Fibroblast of the aortic adventitia (primary cell): ENCODE data around the gene PRR15. TPM values are rescaled to one million over a fixed set of nuclear protein-coding genes. Genes with fewer than 3 reads are reported as not detected.

ENCODE experiments used
- DNase-seq: peaks from one replicate; pipeline ENCODE4 v3.0.0-alpha.2; 2010; ENCODE audit warnings: low read depth
- H3K4me3 ChIP-seq: 2 replicates; pipeline ENCODE4 v1.5.1; 2011; ENCODE audit warnings: low read depth, mild to moderate bottlenecking, control low read depth, low read length, moderate library complexity
- total RNA-seq: library from RNA; depleted of rRNA; stranded (reverse); fragments of >200 nt; gene quantifications from 2 replicates; pipeline ENCODE4 v1.2.3, GENCODE V29; 2012; ENCODE audit warnings: low replicate concordance
- TF ChIP-seq, protein P1 (sequence below): IDR thresholded peaks from 2 replicates; pipeline ENCODE4 v1.5.1; 2011; ENCODE audit warnings: mild to moderate bottlenecking, low read length, control low read depth, inconsistent platforms; ENCODE audit not compliant: insufficient read depth

Gene PRR15
- total RNA-seq, 1 donor, result 2.4 TPM

DNA sequence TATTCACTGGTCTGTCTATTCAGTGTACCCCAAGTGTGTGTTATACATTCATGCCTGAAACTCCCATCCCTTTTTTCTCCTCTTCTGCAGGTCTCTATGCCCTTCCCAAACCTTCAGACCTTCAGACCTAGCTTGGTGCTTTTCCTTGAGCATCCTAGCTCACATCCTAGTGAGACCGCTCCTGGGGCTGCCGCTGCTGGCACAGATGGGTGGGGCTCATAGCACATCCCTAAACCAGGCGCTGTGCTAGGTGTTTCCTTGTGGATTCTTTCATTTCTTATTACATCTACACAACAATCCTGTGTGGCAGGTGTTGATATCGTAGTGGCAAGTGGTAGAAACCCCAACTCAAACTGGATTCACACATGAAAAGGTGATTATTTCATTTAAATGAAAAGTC lies 43.2 kb downstream of the PRR15 start:
- no peak overlapping the region for H3K4me3 ChIP-seq
- DNase-seq, result no peak
- TF ChIP-seq, protein P1, sequence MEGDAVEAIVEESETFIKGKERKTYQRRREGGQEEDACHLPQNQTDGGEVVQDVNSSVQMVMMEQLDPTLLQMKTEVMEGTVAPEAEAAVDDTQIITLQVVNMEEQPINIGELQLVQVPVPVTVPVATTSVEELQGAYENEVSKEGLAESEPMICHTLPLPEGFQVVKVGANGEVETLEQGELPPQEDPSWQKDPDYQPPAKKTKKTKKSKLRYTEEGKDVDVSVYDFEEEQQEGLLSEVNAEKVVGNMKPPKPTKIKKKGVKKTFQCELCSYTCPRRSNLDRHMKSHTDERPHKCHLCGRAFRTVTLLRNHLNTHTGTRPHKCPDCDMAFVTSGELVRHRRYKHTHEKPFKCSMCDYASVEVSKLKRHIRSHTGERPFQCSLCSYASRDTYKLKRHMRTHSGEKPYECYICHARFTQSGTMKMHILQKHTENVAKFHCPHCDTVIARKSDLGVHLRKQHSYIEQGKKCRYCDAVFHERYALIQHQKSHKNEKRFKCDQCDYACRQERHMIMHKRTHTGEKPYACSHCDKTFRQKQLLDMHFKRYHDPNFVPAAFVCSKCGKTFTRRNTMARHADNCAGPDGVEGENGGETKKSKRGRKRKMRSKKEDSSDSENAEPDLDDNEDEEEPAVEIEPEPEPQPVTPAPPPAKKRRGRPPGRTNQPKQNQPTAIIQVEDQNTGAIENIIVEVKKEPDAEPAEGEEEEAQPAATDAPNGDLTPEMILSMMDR, result no peak

DNA sequence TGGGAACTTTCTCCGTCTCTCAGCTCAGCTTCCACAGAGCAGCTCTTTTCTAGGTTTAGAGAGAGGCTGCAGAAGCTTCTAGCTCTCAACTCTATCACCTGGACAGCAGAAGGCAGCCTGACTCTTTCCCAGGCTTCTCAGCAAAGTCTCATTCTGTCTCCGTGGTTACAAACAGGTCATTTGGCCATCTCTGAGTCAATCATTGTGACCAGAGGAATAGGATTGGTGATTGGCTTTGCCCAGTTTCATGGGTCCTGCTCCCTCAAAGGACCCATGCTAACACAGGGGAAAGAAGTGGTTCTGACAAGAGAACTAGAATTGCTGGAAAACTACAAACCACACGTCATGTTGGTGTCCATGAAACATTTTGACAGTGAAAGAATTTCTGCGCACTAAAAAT lies 43.6 kb downstream of the PRR15 start:
- TF ChIP-seq, protein P1, result no peak
- no peak overlapping the region for H3K4me3 ChIP-seq
- DNase-seq, result no peak

DNA sequence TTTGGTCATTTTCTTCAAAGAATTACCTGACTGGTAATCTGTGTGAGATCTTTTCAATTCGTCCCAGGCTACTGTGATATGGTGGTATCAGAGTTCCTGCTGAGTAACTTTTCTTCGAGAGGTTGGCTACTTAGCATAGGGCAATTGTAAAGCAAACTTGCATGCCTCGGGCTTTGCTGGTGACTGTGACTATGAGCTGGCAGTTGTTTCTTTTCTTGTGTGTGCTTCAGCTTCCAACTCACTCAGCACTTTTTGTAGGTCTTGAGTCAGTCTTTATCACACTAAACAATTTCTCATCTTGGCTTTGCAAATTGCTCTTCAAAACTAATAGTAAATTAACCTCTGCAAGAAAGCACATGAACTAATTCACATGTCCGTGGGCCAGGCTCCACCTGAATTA lies 44.3 kb downstream of the PRR15 start:
- DNase-seq, result peak; percentile 74
- TF ChIP-seq, protein P1, result no peak

DNA sequence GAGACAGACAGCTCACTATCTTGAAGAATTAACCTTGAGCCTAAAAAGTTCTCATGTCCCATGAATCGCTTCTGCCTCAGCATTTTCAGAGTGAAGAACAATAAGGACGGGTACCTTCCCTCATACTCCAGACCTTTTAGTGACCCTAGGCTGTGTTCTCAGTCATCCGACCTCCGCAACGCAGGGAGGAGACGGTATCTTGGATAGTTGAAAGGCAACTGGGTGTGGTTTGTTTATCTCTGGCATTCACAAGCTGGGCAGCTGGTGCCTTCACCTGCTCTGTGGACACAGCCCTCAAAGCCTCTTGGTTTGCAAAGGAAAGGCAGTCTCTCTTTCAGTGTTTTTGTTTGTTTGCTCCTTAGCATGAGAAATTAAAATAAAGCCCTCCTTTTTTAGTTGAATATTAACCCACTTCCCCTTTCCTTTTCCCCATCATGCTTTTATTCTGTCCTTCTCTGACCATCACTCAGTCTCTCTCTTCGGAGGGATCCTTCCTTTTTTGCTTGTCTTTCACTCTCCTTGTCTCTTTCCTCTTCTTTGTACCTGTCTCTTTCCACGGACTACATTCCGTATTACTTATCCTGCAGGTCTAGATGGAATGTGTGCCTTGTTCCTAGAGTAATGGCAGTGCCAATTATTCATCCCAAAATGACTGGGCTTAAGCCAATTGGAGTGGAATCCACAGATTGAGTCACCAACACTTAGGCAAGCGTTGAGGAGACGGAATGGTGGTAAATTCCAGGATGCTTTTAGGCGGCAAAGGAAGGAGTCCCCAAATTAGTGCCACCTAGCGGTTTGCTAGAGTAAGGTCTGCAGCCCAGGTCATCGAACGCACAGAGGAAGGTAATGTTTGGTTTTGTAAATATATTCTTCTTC lies 45.8 kb downstream of the PRR15 start:
- DNase-seq, result peak; percentile 75
- TF ChIP-seq, protein P1, result peak; percentile 57
- H3K4me3 ChIP-seq, result no peak overlapping the region

More for the DNA sequence above, 44.3 kb downstream of the PRR15 start:
- no peak overlapping the region for H3K4me3 ChIP-seq

GRCh38 chr7:29610086-29610485 lies 46.5 kb downstream of the PRR15 start:
- TF ChIP-seq, protein P1, result no peak
- no peak overlapping the region for H3K4me3 ChIP-seq
- DNase-seq, result peak; percentile 86

GRCh38 chr7:29611941-29612544 lies 48.4 kb downstream of the PRR15 start:
- no peak for DNase-seq
- H3K4me3 ChIP-seq, result no peak overlapping the region
- TF ChIP-seq, protein P1, result no peak
